ENCODE results near the gene FLCN. TPM values are rescaled to one million over a fixed set of nuclear protein-coding genes. Genes with fewer than 3 reads are reported as not detected.

Gene FLCN
- total and polyA plus RNA-seq, 2 donors (not counting 3 experiments of a cell fraction or from before 2014, with no cell fraction given) = 38.8 to 68.9 TPM

DNA sequence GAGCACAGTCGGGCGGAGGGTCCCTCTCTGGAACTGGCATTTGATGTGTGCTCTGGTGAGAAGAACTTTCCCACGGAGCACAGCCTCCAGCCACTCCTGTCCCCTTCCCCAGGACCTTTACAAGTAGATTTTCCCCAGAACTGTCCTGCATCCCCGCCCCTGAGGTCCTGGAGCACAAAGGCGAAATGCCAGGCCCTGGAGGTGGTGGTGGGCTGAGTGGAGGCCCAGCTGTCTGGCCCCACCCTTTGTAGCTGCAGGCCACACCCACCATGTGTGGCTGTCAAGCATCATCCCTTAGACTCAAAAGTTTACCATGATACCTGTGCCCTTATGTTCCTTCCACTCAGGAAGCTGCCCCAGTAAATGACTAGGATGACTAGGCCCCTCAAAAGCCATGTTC lies 68.6 kb downstream of the FLCN start:
- Histone ChIP-seq H3K79me2 (ENCODE audit: control insufficient read depth, insufficient read depth, low read length) (no peaks in the 10 kb centered on the region), H3K4me1 (ENCODE audit: control insufficient read depth, extremely low read depth, insufficient read depth, low read length) (peaks cover 12% of the 10 kb centered on the region), H3K9ac (replicated peaks; ENCODE audit: extremely low read depth, insufficient read depth, low read length) (no peak overlapping the region), H3K36me3 (ENCODE audit: control insufficient read depth in 2 of 2, extremely low read depth in 1 of 2, insufficient read depth in 2 of 2, low read length in 2 of 2) (peaks cover 19 to 59% of the 10 kb centered on the region in 2 experiments), H2AFZ (ENCODE audit: low read depth, low read length) (no peak overlapping the region), H3K27ac (ENCODE audit: insufficient read depth, low read depth, low read length) (no peak overlapping the region), H3K9me3 (replicated peaks; ENCODE audit: control insufficient read depth, insufficient read depth, low read length) (no peaks in the 10 kb centered on the region), H3K4me3 (replicated peaks in 1 of 3; ENCODE audit: insufficient read depth in 1 of 3, low read depth in 1 of 3, low read length in 3 of 3) (no peak overlapping the region), H4K20me1 (replicated peaks; ENCODE audit: control insufficient read depth, extremely low read depth, insufficient read depth, low read length) (no peaks in the 10 kb centered on the region), H3K9me1 (replicated peaks; ENCODE audit: control insufficient read depth, extremely low read depth, insufficient read depth, low read length) (no peaks in the 10 kb centered on the region), H3K4me2 (ENCODE audit: insufficient read depth, low read length) (no peak overlapping the region), H3K27me3 (ENCODE audit: control insufficient read depth in 2 of 2, insufficient read depth in 2 of 2, low read length in 2 of 2) (no peaks in the 10 kb centered on the region)
- DNase-seq (ENCODE audit: low read depth, low spot score) (no peak), FAIRE-seq (no peak)
- ChIA-PET POLR2A (no interaction called here), CTCF (interaction anchor here (1.1 kb wide), 1 partner anchor 105 kb away, joined by 3 read pairs; no protein-coding TSS in a partner anchor)
- intact Hi-C loops (cut with micrococcal nuclease) = no loop called here
- dilution Hi-C loops (cut with MboI; ENCODE audit: extremely low pct_ligation_motif_present, low sequenced_read_pairs) = no loop called here
- BruUV-seq (replicated peaks) = no TSS peak
- TF ChIP-seq EZH2 (IDR thresholded peaks at IDR 0.05; ENCODE audit: borderline replicate concordance, low read depth, low read length, severe bottlenecking) (no peak), GATA2 (IDR thresholded peaks at IDR 0.05; ENCODE audit: insufficient read depth, insufficient read length, low read depth, low read length) (no peak), POLR2A (IDR thresholded peaks at IDR 0.05; ENCODE audit: low read depth, low read length) (no peak), FOS (IDR thresholded peaks at IDR 0.05; ENCODE audit: borderline replicate concordance, insufficient read depth, low read length) (no peak), JUN (IDR thresholded peaks at IDR 0.05; ENCODE audit: borderline replicate concordance, insufficient read depth, insufficient read length, low read depth) (no peak), POLR2AphosphoS5 (IDR thresholded peaks at IDR 0.05; ENCODE audit: insufficient read depth, low read depth, low read length) (no peak), MYC (IDR thresholded peaks at IDR 0.05; ENCODE audit: low read depth, low read length) (no peak)
- TF ChIP-seq, protein P1, sequence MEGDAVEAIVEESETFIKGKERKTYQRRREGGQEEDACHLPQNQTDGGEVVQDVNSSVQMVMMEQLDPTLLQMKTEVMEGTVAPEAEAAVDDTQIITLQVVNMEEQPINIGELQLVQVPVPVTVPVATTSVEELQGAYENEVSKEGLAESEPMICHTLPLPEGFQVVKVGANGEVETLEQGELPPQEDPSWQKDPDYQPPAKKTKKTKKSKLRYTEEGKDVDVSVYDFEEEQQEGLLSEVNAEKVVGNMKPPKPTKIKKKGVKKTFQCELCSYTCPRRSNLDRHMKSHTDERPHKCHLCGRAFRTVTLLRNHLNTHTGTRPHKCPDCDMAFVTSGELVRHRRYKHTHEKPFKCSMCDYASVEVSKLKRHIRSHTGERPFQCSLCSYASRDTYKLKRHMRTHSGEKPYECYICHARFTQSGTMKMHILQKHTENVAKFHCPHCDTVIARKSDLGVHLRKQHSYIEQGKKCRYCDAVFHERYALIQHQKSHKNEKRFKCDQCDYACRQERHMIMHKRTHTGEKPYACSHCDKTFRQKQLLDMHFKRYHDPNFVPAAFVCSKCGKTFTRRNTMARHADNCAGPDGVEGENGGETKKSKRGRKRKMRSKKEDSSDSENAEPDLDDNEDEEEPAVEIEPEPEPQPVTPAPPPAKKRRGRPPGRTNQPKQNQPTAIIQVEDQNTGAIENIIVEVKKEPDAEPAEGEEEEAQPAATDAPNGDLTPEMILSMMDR (IDR thresholded peaks at IDR 0.05; ENCODE audit: extremely low read depth in 1 of 2, insufficient read depth in 1 of 2, low read depth in 1 of 2, low read length in 2 of 2) = no peak
- TF ChIP-seq, protein P2, sequence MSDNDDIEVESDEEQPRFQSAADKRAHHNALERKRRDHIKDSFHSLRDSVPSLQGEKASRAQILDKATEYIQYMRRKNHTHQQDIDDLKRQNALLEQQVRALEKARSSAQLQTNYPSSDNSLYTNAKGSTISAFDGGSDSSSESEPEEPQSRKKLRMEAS (IDR thresholded peaks at IDR 0.05; ENCODE audit: insufficient read depth, insufficient read length) = no peak
